Cerebellar cortex (tissue), 1 donor: ENCODE data around the gene DTNB.
A peak's percentile ranks its signal among the peaks of the same experiment; 100 is the strongest.
"Not testable (repeated sequence)": the region's sequence is repeated elsewhere in the genome, so short reads cannot be mapped to it uniquely, and the experiment has no call there.

Experiments
- DNase-seq: peaks from one replicate; pipeline ENCODE4 v3.0.0-alpha.2; 2015; ENCODE audit warnings: low spot score

Gene DTNB

GRCh38 chr2:25673300-25674076 lies at the start of gene DTNB:
Gene DTNB (minus strand): TSS chr2:25673577. CDS start chr2:25652660, 20,917 bp downstream.
- DNase-seq, result peak; percentile 53

GRCh38 chr2:25722224-25722623 lies 48.8 kb upstream of the DTNB start:
- DNase-seq, result no peak

- no peak for DNase-seq
Measured at GRCh38 chr2:25720575-25720974, 47.2 kb upstream of the DTNB start.

GRCh38 chr2:25714740-25715139 lies 41.4 kb upstream of the DTNB start:
- peak; percentile 40 for DNase-seq

GRCh38 chr2:25712455-25712854 lies 39.1 kb upstream of the DTNB start:
- DNase-seq, result no peak

- no peak for DNase-seq
Measured at GRCh38 chr2:25711675-25712354, 38.4 kb upstream of the DTNB start.

GRCh38 chr2:25710750-25711149 lies 37.4 kb upstream of the DTNB start:
- no peak for DNase-seq

GRCh38 chr2:25709349-25709748 lies 36.0 kb upstream of the DTNB start:
- no peak for DNase-seq

GRCh38 chr2:25707927-25708590 lies 34.7 kb upstream of the DTNB start:
- DNase-seq, result no peak

GRCh38 chr2:25705575-25705974 lies 32.2 kb upstream of the DTNB start:
- DNase-seq, result not testable (repeated sequence)

GRCh38 chr2:25701801-25702200 lies 28.4 kb upstream of the DTNB start:
- no peak for DNase-seq

GRCh38 chr2:25700221-25700660 lies 26.9 kb upstream of the DTNB start:
- DNase-seq, result peak; percentile 83

GRCh38 chr2:25699216-25699615 lies 25.8 kb upstream of the DTNB start:
- peak; percentile 87 for DNase-seq

- DNase-seq, result no peak
Measured at GRCh38 chr2:25698752-25699151, 25.4 kb upstream of the DTNB start.

- peak; percentile 16 for DNase-seq
Measured at GRCh38 chr2:25697559-25698341, 24.4 kb upstream of the DTNB start.

- no peak for DNase-seq
Measured at GRCh38 chr2:25692737-25693445, 19.5 kb upstream of the DTNB start.

GRCh38 chr2:25692143-25692542 lies 18.8 kb upstream of the DTNB start:
- no peak for DNase-seq

GRCh38 chr2:25690058-25690457 lies 16.7 kb upstream of the DTNB start:
- DNase-seq, result no peak

- DNase-seq, result no peak
Measured at GRCh38 chr2:25688236-25688635, 14.9 kb upstream of the DTNB start.

GRCh38 chr2:25685741-25686140 lies 12.4 kb upstream of the DTNB start:
- no peak for DNase-seq
